ENCODE results near the gene NMB. TPM values are rescaled to one million over a fixed set of nuclear protein-coding genes. Genes with fewer than 3 reads are reported as not detected.
A peak's percentile ranks its signal among the peaks of the same experiment; 100 is the strongest.
"Not testable (repeated sequence)": the region's sequence is repeated elsewhere in the genome, so short reads cannot be mapped to it uniquely, and the experiment has no call there.

Gene NMB
- total and polyA plus RNA-seq, 10 donors = 1.0 to 5.5 (median 2.5) TPM

GRCh38 chr15:84645997-84646396 lies 12.0 kb downstream of the NMB start:
- TF ChIP-seq POLR2AphosphoS5 (IDR thresholded peaks at IDR 0.05) (peak in 2 of 3 donors; percentile 14 to 18), CTCF (IDR thresholded peaks at IDR 0.05 in 8 of 11, conservative IDR thresholded peaks at IDR 0.05 in 3 of 11) (no peak), POLR2A (IDR thresholded peaks at IDR 0.05) (no peak)
- H3K36me3 ChIP-seq = peaks cover 0 to 100% (median 98%) of the 10 kb centered on the region in 6 donors
- no peaks in the 10 kb centered on the region for H3K27me3 ChIP-seq (replicated peaks in 1 of 7)
- intact Hi-C loops (cut with DNase I; ENCODE audit: low total_unique reads) = no loop called here
- H3K4me1 ChIP-seq = peaks cover 0 to 29% (median 3%) of the 10 kb centered on the region in 6 donors
- 91 to 95% (median 93%) methylated on average over 9 to 10 of the region's 10 CpGs for WGBS, 5 donors
- H3K4me3 ChIP-seq = no peak overlapping the region
- H3K27ac ChIP-seq = no peak overlapping the region
- DNase-seq = no peak
- H3K9me3 ChIP-seq = no peaks in the 10 kb centered on the region

- intact Hi-C loops (cut with DNase I; ENCODE audit: low total_unique reads) = no loop called here
- no peak overlapping the region for H3K27ac ChIP-seq
- peaks cover 0 to 24% (median 3%) of the 10 kb centered on the region in 6 donors for H3K4me1 ChIP-seq
- 93 to 98% (median 95%) methylated on average over 5 to 10 of the region's 10 CpGs for WGBS, 5 donors
- H3K4me3 ChIP-seq = no peak overlapping the region
- TF ChIP-seq CTCF (IDR thresholded peaks at IDR 0.05 in 8 of 11, conservative IDR thresholded peaks at IDR 0.05 in 3 of 11) (no peak), POLR2AphosphoS5 (IDR thresholded peaks at IDR 0.05) (peak in 1 of 3 donors; percentile 52)
- peaks cover 0 to 100% (median 98%) of the 10 kb centered on the region in 6 donors for H3K36me3 ChIP-seq
- no peaks in the 10 kb centered on the region for H3K27me3 ChIP-seq (replicated peaks in 1 of 7)
- no peaks in the 10 kb centered on the region for H3K9me3 ChIP-seq
- no peak for DNase-seq
These were observed 12.5 kb downstream of the NMB start for GRCh38 chr15:84645496-84645895.

GRCh38 chr15:84643838-84644237 lies 14.2 kb downstream of the NMB start:
- Histone ChIP-seq H3K36me3 (peaks cover 3 to 100% (median 99%) of the 10 kb centered on the region in 6 donors), H3K27me3 (replicated peaks in 1 of 7) (no peaks in the 10 kb centered on the region)

GRCh38 chr15:84642640-84643039 lies 15.4 kb downstream of the NMB start:
- DNase-seq; H3K4me1 ChIP-seq; H3K4me3 ChIP-seq; H3K9me3 ChIP-seq; H3K27ac ChIP-seq; H3K27me3 ChIP-seq (replicated peaks in 1 of 7); intact Hi-C loops (cut with DNase I; ENCODE audit: low total_unique reads): not testable (repeated sequence)
- TF ChIP-seq POLR2AphosphoS5 (IDR thresholded peaks at IDR 0.05) = peak in 1 of 3 donors; percentile 1
- peaks cover 3 to 100% (median 96%) of the 10 kb centered on the region in 6 donors for H3K36me3 ChIP-seq
- 50 to 99% (median 66%) methylated on average over 2 of the region's 2 CpGs for whole genome bisulfite sequencing, 5 donors

More at GRCh38 chr15:84643838-84644237, 14.2 kb downstream of the NMB start:
- Histone ChIP-seq H3K4me3 (no peak overlapping the region), H3K4me1 (peaks cover 0 to 10% (median 0%) of the 10 kb centered on the region in 6 donors), H3K9me3 (no peaks in the 10 kb centered on the region), H3K27ac (no peak overlapping the region)
- no peak for DNase-seq
- TF ChIP-seq POLR2AphosphoS5 (IDR thresholded peaks at IDR 0.05) (no peak), CTCF (IDR thresholded peaks at IDR 0.05 in 8 of 11, conservative IDR thresholded peaks at IDR 0.05 in 3 of 11) (no peak), POLR2A (IDR thresholded peaks at IDR 0.05) (no peak)
- 89 to 99% (median 92%) methylated on average over 6 of the region's 6 CpGs for WGBS, 5 donors
- intact Hi-C loops (cut with DNase I; ENCODE audit: low total_unique reads) = no loop called here

- DNase-seq = not testable (repeated sequence)
These were observed 16.1 kb downstream of the NMB start for GRCh38 chr15:84641871-84642270.

More at GRCh38 chr15:84641871-84642270, 16.1 kb downstream of the NMB start:
- H3K4me3 ChIP-seq; H3K9me3 ChIP-seq; intact Hi-C loops (cut with DNase I; ENCODE audit: low total_unique reads); H3K27me3 ChIP-seq (replicated peaks in 1 of 7); H3K4me1 ChIP-seq; H3K27ac ChIP-seq: not testable (repeated sequence)
- 93 to 96% (median 94%) methylated on average over 9 of the region's 9 CpGs for WGBS, 5 donors
- H3K36me3 ChIP-seq = peaks cover 3 to 100% (median 94%) of the 10 kb centered on the region in 6 donors

All from spleen (tissue), 11 donors.